Astrocyte (in vitro differentiated cells and primary cell): ENCODE data around the gene HOMER3.

Source experiments
- EZH2 ChIP-seq: IDR thresholded peaks from 2 replicates; pipeline ENCODE4 v1.6.1; 2012; ENCODE audit warnings: mild to moderate bottlenecking, low read length, inconsistent platforms; ENCODE audit not compliant: insufficient read depth
- TF ChIP-seq, protein P1 (sequence below): IDR thresholded peaks from 2 replicates; pipeline ENCODE4 v1.5.1; 2011; ENCODE audit warnings: low read depth, mild to moderate bottlenecking, inconsistent platforms, low read length, moderate library complexity; ENCODE audit not compliant: insufficient read depth

DNA sequence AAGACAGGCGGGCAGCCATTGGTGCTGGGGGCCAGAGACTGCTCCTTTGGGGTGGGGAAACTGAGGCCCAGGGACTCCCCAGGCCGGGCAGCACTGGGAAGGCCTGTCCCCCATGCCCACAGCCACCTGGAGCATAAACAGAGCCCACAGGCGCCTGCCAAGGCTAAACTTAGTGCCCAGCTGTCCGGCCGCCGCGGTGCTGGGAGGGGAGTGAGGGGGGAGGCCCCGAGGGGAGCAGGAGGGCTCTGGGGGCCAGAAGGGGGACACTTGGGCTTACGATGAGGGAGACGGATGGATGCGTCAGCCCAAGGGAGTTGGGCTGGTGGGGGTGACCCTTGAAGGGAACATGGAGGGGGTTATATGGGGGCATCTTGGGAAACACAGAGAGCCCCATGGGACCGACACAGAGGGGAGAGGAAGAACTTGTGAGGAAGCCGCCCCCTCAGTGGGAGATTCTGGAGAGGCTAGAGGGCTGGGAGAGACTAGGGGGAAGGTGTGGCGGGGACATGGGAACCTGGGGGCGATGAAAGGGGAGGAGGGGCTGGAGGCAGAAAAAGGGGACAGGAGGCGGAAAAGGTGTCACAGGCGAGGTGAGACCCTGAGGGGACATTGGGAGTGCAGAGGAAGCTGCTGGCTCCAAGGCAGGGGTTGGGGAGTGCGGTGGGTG lies 47.3 kb downstream of the HOMER3 start:
- TF ChIP-seq, protein P1, sequence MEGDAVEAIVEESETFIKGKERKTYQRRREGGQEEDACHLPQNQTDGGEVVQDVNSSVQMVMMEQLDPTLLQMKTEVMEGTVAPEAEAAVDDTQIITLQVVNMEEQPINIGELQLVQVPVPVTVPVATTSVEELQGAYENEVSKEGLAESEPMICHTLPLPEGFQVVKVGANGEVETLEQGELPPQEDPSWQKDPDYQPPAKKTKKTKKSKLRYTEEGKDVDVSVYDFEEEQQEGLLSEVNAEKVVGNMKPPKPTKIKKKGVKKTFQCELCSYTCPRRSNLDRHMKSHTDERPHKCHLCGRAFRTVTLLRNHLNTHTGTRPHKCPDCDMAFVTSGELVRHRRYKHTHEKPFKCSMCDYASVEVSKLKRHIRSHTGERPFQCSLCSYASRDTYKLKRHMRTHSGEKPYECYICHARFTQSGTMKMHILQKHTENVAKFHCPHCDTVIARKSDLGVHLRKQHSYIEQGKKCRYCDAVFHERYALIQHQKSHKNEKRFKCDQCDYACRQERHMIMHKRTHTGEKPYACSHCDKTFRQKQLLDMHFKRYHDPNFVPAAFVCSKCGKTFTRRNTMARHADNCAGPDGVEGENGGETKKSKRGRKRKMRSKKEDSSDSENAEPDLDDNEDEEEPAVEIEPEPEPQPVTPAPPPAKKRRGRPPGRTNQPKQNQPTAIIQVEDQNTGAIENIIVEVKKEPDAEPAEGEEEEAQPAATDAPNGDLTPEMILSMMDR, result no peak
- no peak for TF ChIP-seq EZH2
